Ramos (cell line): Measurements from ENCODE around the gene BEND5.

ENCODE experiments used
- in situ Hi-C: fragments of 300-500 bp; cut with MboI; formaldehyde crosslinking; loops from one replicate; pipeline ENCODE4 v1.14.3; 2022; ENCODE audit warnings: low sequenced_read_pairs; ENCODE audit not compliant: unreplicated experiment

The BEND5 gene

GRCh38 chr1:48726557-48727215 is 50.0 kb downstream of the BEND5 start:
- in situ Hi-C loops: no loop called here

- in situ Hi-C loops: no loop called here
Observed at GRCh38 chr1:48726139-48726538, 50.6 kb downstream of the BEND5 start.

GRCh38 chr1:48725341-48726046 is 51.2 kb downstream of the BEND5 start:
- in situ Hi-C loops: no loop called here

GRCh38 chr1:48720929-48721328 is 55.8 kb downstream of the BEND5 start:
- in situ Hi-C loops: no loop called here

GRCh38 chr1:48718705-48719104 is 58.0 kb downstream of the BEND5 start:
- in situ Hi-C loops: no loop called here

- in situ Hi-C loops: no loop called here
Observed at GRCh38 chr1:48718116-48718630, 58.5 kb downstream of the BEND5 start.

GRCh38 chr1:48717082-48717481 is 59.6 kb downstream of the BEND5 start:
- in situ Hi-C loops: no loop called here

GRCh38 chr1:48715921-48716320 is 60.8 kb downstream of the BEND5 start:
- in situ Hi-C loops: no loop called here

GRCh38 chr1:48710915-48711314 is 65.8 kb downstream of the BEND5 start:
- in situ Hi-C loops: no loop called here

- in situ Hi-C loops: no loop called here
Observed at GRCh38 chr1:48710318-48710717, 66.4 kb downstream of the BEND5 start.

- in situ Hi-C loops: no loop called here
Observed at GRCh38 chr1:48704736-48705135, 72.0 kb downstream of the BEND5 start.

- in situ Hi-C loops: no loop called here
Observed at GRCh38 chr1:48701445-48701844, 75.2 kb downstream of the BEND5 start.

GRCh38 chr1:48697066-48697707 is 79.5 kb downstream of the BEND5 start:
- in situ Hi-C loops: no loop called here

GRCh38 chr1:48695161-48695560 is 81.5 kb downstream of the BEND5 start:
- in situ Hi-C loops: no loop called here

- in situ Hi-C loops: no loop called here
Observed at GRCh38 chr1:48693674-48694320, 82.9 kb downstream of the BEND5 start.

- in situ Hi-C loops: no loop called here
Observed at GRCh38 chr1:48693180-48693579, 83.5 kb downstream of the BEND5 start.

- in situ Hi-C loops: no loop called here
Observed at GRCh38 chr1:48692235-48692634, 84.5 kb downstream of the BEND5 start.

GRCh38 chr1:48691429-48692001 is 85.2 kb downstream of the BEND5 start:
- in situ Hi-C loops: no loop called here

GRCh38 chr1:48688102-48688760 is 88.5 kb downstream of the BEND5 start:
- in situ Hi-C loops: no loop called here
